Calu3 (cell line): ENCODE results near the gene RXFP3. TPM values are rescaled to one million over a fixed set of nuclear protein-coding genes. Genes with fewer than 3 reads are reported as not detected.
"Not testable (repeated sequence)": the region's sequence is repeated elsewhere in the genome, so short reads cannot be mapped to it uniquely, and the experiment has no call there.

Experiments used
- BruUV-seq: library from RNA; stranded (reverse); fragments of 400-500 nt; replicated peaks from 2 replicates; lab custom pipeline; 2021; lab: Mats Ljungman, UMichigan
- CTCF ChIA-PET: fragments of 300-600 bp; sonication (Branson Sonifier 250); formaldehyde crosslinking; loops from one replicate; lab custom pipeline; 2022; ENCODE audit warnings: antibody characterized with exemption; lab: Charles Lee
- DNase-seq: peaks from one replicate; pipeline ENCODE4 v3.0.0; 2022
- H3K27ac Mint-ChIP-seq: one replicate; pipeline ENCODE4 v1.8.0; 2022; ENCODE audit warnings: mixed read lengths; ENCODE audit not compliant: unreplicated experiment
- H3K27me3 Mint-ChIP-seq: one replicate; pipeline ENCODE4 v1.8.0; 2022; ENCODE audit warnings: mixed read lengths; ENCODE audit not compliant: unreplicated experiment
- H3K36me3 Mint-ChIP-seq: one replicate; pipeline ENCODE4 v1.8.0; 2022; ENCODE audit warnings: mild to moderate bottlenecking, moderate library complexity, mixed read lengths; ENCODE audit not compliant: insufficient read depth, unreplicated experiment
- H3K4me1 Mint-ChIP-seq: one replicate; pipeline ENCODE4 v1.8.0; 2022; ENCODE audit warnings: mild to moderate bottlenecking, low read depth, mixed read lengths; ENCODE audit not compliant: unreplicated experiment
- H3K4me3 Mint-ChIP-seq: one replicate; pipeline ENCODE4 v1.8.0; 2022; ENCODE audit warnings: mild to moderate bottlenecking, low read depth, moderate library complexity, mixed read lengths; ENCODE audit not compliant: unreplicated experiment
- H3K9me3 Mint-ChIP-seq: one replicate; pipeline ENCODE4 v1.8.0; 2022; ENCODE audit warnings: low read depth, mixed read lengths; ENCODE audit not compliant: unreplicated experiment
- CTCF ChIP-seq: fragments of 200-600 bp; IDR thresholded peaks from one replicate; pipeline ENCODE4 v1.8.0; 2022; ENCODE audit warnings: antibody characterized with exemption; ENCODE audit not compliant: unreplicated experiment
- intact Hi-C: fragments of 100-400 bp; cut with micrococcal nuclease; formaldehyde crosslinking; loops from one replicate; pipeline ENCODE4 v1.10.0; 2022; ENCODE audit not compliant: unreplicated experiment
- total RNA-seq: library from RNA; stranded (reverse); gene quantifications from 2 replicates; pipeline ENCODE4 v1.2.3, GENCODE V29; 2022

RXFP3 gene
- total RNA-seq, 1 experiment from 2014 or later = not detected

- Mint-ChIP-seq H3K4me1 (peaks cover 27% of the 10 kb centered on the region), H3K4me3 (no peak overlapping the region), H3K9me3 (peaks cover 6% of the 10 kb centered on the region), H3K36me3 (peaks cover 5% of the 10 kb centered on the region), H3K27ac (no peak overlapping the region), H3K27me3 (no peaks in the 10 kb centered on the region)
- CTCF ChIA-PET = interaction anchor here (1.2 kb wide), 1 partner anchor 9 kb away, joined by 4 read pairs; no protein-coding TSS in a partner anchor
- no peak for TF ChIP-seq CTCF
- intact Hi-C loops = loop anchor here (5.0 kb wide), 1 partner anchor 38 kb away; no protein-coding TSS in a partner anchor
- DNase-seq = no peak
- no TSS peak for BruUV-seq
These were observed 41.6 kb upstream of the RXFP3 start for GRCh38 chr5:33894566-33894965.

- no peak for DNase-seq
- BruUV-seq = no TSS peak
- Mint-ChIP-seq H3K4me1 (peaks cover 9% of the 10 kb centered on the region), H3K27ac (no peak overlapping the region), H3K36me3 (no peaks in the 10 kb centered on the region), H3K4me3 (no peak overlapping the region), H3K9me3 (peaks cover 8% of the 10 kb centered on the region), H3K27me3 (no peaks in the 10 kb centered on the region)
- CTCF ChIA-PET = interaction anchor here (0.5 to 1.1 kb wide), 2 partner anchors 34 to 972 kb away, joined by 3 read pairs; no protein-coding TSS in a partner anchor
- intact Hi-C loops = no loop called here
- no peak for TF ChIP-seq CTCF
These were observed 35.0 kb upstream of the RXFP3 start for GRCh38 chr5:33901156-33901555.

GRCh38 chr5:33903118-33903517, 33.1 kb upstream of the RXFP3 start:
- CTCF ChIA-PET = interaction anchor here (1.1 kb wide), 1 partner anchor 9 kb away, joined by 4 read pairs; no protein-coding TSS in a partner anchor
- no TSS peak for BruUV-seq
- no peak overlapping the region for H3K27ac Mint-ChIP-seq
- peak; percentile 48 for DNase-seq
- intact Hi-C loops = no loop called here
- H3K36me3 Mint-ChIP-seq = no peaks in the 10 kb centered on the region
- TF ChIP-seq CTCF = no peak
- H3K4me1 Mint-ChIP-seq = peaks cover 9% of the 10 kb centered on the region
- H3K27me3 Mint-ChIP-seq = no peaks in the 10 kb centered on the region
- H3K9me3 Mint-ChIP-seq = peaks cover 5% of the 10 kb centered on the region
- no peak overlapping the region for H3K4me3 Mint-ChIP-seq

GRCh38 chr5:33905381-33905780, 30.8 kb upstream of the RXFP3 start:
- Mint-ChIP-seq H3K27me3 (no peaks in the 10 kb centered on the region), H3K9me3 (peaks cover 5% of the 10 kb centered on the region), H3K4me1 (peaks cover 9% of the 10 kb centered on the region), H3K36me3 (no peaks in the 10 kb centered on the region), H3K27ac (no peak overlapping the region), H3K4me3 (no peak overlapping the region)
- BruUV-seq = no TSS peak
- no peak for TF ChIP-seq CTCF
- DNase-seq = no peak
- CTCF ChIA-PET = no interaction called here
- intact Hi-C loops = no loop called here

- BruUV-seq, H3K9me3 Mint-ChIP-seq, H3K36me3 Mint-ChIP-seq, intact Hi-C loops, H3K27me3 Mint-ChIP-seq, H3K27ac Mint-ChIP-seq, DNase-seq, H3K4me1 Mint-ChIP-seq, H3K4me3 Mint-ChIP-seq: not testable (repeated sequence)
- CTCF ChIA-PET = interaction anchor here (1.0 kb wide), 1 partner anchor 17 kb away, joined by 3 read pairs; no protein-coding TSS in a partner anchor
These were observed 29.9 kb upstream of the RXFP3 start for GRCh38 chr5:33906248-33906647.

GRCh38 chr5:33914844-33915243, 21.3 kb upstream of the RXFP3 start:
- H3K36me3 Mint-ChIP-seq, H3K4me1 Mint-ChIP-seq, H3K4me3 Mint-ChIP-seq, CTCF ChIA-PET, BruUV-seq, H3K9me3 Mint-ChIP-seq, DNase-seq, H3K27ac Mint-ChIP-seq, intact Hi-C loops: not testable (repeated sequence)
- peaks cover 11% of the 10 kb centered on the region for H3K27me3 Mint-ChIP-seq
